LNCAP (cell line): ENCODE measurements around the gene ACTMAP.

ENCODE experiments used
- TF ChIP-seq, protein P1 (sequence below): fragments of 450-650 bp; IDR thresholded peaks from 2 replicates; pipeline ENCODE4 v1.5.1; 2017; ENCODE audit warnings: mild to moderate bottlenecking

The ACTMAP gene

DNA sequence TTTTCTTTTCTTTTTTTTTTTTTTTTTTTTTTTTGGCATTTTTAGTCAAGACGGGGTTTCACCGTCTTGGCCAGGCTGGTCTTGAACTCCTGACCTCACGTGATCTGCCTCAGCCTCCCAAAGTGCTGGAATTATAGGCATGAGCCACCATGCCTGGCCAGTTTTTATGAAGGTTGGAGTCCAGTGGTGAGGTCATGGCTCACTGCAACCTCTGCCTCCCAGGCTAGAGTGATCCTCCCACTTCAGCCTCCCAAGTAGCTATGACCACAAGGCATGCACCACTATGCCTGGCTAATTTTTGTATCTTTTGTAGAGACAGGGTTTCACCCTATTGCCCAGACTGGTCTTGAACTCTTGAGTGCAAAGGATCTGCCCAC lies 5.0 kb upstream of the ACTMAP start:
- TF ChIP-seq, protein P1, sequence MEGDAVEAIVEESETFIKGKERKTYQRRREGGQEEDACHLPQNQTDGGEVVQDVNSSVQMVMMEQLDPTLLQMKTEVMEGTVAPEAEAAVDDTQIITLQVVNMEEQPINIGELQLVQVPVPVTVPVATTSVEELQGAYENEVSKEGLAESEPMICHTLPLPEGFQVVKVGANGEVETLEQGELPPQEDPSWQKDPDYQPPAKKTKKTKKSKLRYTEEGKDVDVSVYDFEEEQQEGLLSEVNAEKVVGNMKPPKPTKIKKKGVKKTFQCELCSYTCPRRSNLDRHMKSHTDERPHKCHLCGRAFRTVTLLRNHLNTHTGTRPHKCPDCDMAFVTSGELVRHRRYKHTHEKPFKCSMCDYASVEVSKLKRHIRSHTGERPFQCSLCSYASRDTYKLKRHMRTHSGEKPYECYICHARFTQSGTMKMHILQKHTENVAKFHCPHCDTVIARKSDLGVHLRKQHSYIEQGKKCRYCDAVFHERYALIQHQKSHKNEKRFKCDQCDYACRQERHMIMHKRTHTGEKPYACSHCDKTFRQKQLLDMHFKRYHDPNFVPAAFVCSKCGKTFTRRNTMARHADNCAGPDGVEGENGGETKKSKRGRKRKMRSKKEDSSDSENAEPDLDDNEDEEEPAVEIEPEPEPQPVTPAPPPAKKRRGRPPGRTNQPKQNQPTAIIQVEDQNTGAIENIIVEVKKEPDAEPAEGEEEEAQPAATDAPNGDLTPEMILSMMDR, result no peak

DNA sequence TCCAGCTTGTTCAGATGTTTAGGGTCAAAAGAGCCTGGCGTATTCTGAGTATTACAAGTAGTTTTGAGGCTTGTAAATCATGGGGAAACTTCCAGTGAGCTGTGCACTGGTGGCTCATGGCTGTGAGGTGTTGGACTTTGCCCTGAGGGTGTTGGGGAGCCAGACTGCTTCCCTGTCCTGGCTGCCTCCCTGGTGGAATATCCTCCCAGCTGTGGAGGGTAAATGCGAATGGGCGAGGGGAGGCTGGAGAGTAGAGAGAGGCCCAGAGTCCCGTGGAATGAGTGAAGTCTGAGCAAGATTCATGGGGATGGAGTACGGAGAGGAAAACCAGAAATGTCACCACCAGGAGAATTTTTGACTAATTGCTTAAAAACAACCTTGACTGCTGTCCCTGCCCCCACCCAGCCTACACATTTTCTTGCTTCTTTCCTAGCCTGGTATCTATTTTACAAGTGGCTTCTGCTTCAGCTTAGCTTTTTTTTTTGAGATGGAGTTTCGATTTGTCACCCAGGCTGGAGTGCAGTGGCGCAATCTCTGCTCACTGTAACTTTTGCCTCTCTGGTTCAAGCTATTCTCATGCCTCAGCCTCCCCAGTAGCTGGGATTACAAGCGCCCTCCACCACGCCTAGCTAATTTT lies 4.5 kb upstream of the ACTMAP start:
- TF ChIP-seq, protein P1, result no peak

DNA sequence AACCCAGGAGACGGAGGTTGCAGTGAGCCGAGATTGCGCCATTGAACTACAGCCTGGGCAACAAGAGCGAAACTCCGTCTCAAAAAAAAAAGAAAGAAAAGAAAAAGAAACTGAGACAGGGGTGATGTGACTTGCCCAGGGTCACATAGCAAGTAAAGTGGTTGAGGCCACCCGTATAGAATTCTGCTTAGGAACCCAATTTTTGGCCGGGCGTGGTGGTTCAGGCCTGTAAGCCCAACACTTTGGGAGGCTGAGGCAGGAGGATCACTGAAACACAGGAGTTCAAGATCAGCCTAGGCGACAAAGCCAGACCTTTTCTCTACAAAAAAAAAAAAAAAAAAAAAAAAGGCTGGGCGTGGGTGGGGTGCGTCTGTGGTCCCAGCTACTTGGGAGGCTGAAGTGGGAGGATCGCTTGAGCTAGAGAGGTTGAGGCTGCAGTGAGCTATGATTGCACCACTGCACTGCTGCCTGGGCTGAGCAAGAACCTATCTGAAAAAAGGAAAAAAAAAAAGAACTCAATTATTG lies 2.0 kb upstream of the ACTMAP start:
- TF ChIP-seq, protein P1, result no peak

DNA sequence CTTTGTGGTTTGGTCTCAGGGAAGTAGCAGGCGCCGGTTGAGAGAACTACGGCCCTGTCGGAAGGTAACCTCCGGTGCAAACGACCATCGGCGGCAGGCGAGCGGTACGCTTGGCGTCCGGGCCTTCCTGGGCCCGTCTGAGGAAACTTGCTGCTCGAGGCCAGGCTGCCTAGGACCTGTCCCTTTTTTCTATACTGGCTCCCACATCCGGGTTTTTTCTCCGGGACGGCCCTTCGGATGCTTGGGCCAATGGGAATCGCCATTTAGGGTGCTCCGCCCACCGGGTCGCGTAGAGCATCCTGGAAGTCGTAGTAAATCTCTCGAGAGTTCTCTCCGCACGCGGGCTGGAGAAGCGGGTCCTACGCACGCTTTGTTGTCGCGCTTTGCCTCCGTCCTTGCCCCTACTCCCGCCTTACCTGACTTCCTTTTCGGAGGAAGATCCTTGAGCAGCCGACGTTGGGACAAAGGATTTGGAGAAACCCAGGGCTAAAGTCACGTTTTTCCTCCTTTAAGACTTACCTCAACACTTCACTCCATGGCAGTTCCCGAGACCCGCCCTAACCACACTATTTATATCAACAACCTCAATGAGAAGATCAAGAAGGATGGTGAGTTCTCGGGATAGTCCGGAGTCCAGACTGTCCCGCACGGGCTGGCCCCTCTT lies 729 bp upstream of the ACTMAP start, which contains the start of gene SNRPA:
Gene SNRPA, plus strand, starts transcription at position 330 of the 664 bp plus-strand sequence. Its CDS starts 206 bp downstream, at position 536.
- TF ChIP-seq, protein P1, result no peak

DNA sequence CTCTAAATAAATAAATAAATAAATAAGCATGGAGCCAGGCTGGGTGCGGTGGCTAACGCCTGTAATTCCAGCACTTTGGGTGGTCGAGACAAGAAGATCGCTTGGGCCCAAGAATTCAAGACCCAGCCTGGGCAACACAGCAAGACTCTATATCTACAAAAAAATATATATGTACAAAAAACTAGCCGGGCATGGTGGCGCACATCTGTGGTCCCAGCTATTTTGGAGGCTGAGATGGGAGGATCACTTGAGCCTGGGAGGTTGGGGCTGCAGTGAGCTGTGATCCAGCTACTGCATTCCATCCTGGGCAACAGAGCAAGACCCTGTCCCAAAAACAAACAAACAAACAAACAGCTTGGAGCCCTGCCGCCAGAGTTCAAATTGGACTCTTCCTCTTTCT lies 2.7 kb downstream of the ACTMAP start:
- TF ChIP-seq, protein P1, result no peak

DNA sequence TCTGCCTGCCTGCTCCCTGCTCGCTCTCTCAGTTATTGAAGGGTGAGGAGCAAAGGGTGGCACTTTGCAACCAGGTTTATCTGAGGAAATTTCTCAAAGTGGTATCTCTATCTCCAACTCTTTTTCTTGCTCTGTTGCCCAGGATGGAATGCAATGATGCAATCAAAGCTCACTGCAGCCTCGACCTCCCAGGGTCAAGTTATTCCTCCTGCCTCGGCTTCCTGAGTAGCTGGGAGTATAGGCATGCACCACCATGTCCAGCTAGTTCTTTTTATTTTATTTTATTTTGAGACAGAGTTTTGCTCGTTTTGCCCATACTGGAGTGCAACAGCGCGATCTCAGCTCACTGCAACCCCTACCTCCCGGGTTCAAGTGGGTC lies 4.9 kb downstream of the ACTMAP start:
- TF ChIP-seq, protein P1, result no peak

DNA sequence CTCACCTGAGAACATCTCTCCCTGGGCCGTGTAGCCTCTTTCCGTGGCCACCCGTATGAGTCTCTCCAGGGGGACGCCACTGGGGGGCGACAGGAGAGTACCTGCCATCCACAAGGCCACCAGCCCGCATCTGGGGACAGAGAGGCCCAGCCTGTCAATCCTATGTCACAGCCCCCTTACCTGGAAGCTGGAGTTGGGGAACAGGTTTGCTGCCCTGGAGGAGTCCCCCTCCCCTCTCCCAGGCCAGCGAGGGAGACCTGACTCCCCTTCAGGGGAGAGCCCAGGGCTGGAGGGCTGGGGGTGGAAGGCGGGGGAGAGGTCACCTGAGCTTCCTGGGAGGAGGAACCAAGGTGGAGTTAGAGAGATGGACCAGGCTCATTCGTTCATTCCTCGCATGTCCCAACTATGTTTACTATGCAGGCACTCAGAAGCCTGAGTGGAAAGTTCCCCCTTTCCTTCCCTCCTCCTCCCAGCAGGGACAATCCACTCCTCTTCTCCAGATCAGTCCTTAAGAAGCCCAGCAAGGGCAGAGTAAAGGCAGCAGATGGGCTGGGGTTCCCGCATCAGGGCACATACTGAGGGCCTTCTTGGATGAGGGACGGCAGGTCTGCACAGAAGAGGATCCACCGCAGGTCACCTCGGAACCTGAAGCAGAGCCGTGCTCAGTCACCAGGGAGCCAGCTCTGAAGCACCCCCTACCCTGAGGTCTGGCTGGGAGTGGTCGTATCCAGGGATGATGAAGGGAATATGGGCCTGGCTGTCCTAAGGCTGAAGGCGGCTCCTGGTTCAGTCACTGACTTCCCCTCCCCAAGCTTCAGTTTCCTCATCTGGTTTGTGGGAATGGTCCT lies 5.5 kb downstream of the ACTMAP start:
- TF ChIP-seq, protein P1, result no peak
